Fibroblast of upper back skin (primary cell): ENCODE results near the gene C3orf20.
A peak's percentile ranks its signal among the peaks of the same experiment; 100 is the strongest.
"Not testable (repeated sequence)": the region's sequence is repeated elsewhere in the genome, so short reads cannot be mapped to it uniquely, and the experiment has no call there.

Experiments used
- DNase-seq: peaks from one replicate; pipeline ENCODE4 v3.0.0-alpha.2; 2013

The C3orf20 gene

GRCh38 chr3:14801668-14802380 lies 126.9 kb downstream of the C3orf20 start:
- no peak for DNase-seq

- DNase-seq, result no peak
Observed at GRCh38 chr3:14802381-14802731, 127.4 kb downstream of the C3orf20 start.

GRCh38 chr3:14803101-14803980 lies 128.4 kb downstream of the C3orf20 start:
- DNase-seq, result peak; percentile 40

- DNase-seq, result no peak
Observed at GRCh38 chr3:14803981-14804834, 129.3 kb downstream of the C3orf20 start.

GRCh38 chr3:14804835-14805780 lies 130.2 kb downstream of the C3orf20 start:
- no peak for DNase-seq

- DNase-seq, result no peak
Observed at GRCh38 chr3:14805961-14806537, 131.1 kb downstream of the C3orf20 start.

GRCh38 chr3:14806641-14807263 lies 131.8 kb downstream of the C3orf20 start:
- DNase-seq, result peak; percentile 6

- DNase-seq, result no peak
Observed at GRCh38 chr3:14808025-14808424, 133.1 kb downstream of the C3orf20 start.

GRCh38 chr3:14808502-14809266 lies 133.7 kb downstream of the C3orf20 start:
- no peak for DNase-seq

GRCh38 chr3:14809611-14810010 lies 134.7 kb downstream of the C3orf20 start:
- DNase-seq, result not testable (repeated sequence)

GRCh38 chr3:14810070-14810791 lies 135.3 kb downstream of the C3orf20 start:
- DNase-seq, result no peak

- DNase-seq, result no peak
Observed at GRCh38 chr3:14810801-14811661, 136.1 kb downstream of the C3orf20 start.

GRCh38 chr3:14811684-14812083 lies 136.7 kb downstream of the C3orf20 start:
- DNase-seq, result no peak

- DNase-seq, result no peak
Observed at GRCh38 chr3:14812196-14812790, 137.4 kb downstream of the C3orf20 start.

GRCh38 chr3:14814411-14814871 lies 139.5 kb downstream of the C3orf20 start:
- DNase-seq, result no peak

GRCh38 chr3:14816359-14816758 lies 141.4 kb downstream of the C3orf20 start:
- DNase-seq, result no peak

GRCh38 chr3:14818804-14819500 lies 144.0 kb downstream of the C3orf20 start, which contains the start of gene FGD5:
TSS of gene FGD5 (plus strand) at chr3:14818962. CDS start at chr3:14819072, 110 bp downstream.
- DNase-seq, result no peak
